HG03064 (cell line): Measurements from ENCODE around the gene PKMYT1.

Experiments
- ATAC-seq: cut with Tn5 transposase; IDR thresholded peaks from one replicate; pipeline ENCODE4 v1.9.1; 2021; ENCODE audit warnings: low read depth; ENCODE audit not compliant: unreplicated experiment

PKMYT1 gene

GRCh38 chr16:3001316-3001715 is 21.1 kb upstream of the PKMYT1 start:
- ATAC-seq, result no peak

- ATAC-seq, result no peak
Observed at GRCh38 chr16:3000540-3000939, 20.3 kb upstream of the PKMYT1 start.

- ATAC-seq, result no peak
Observed at GRCh38 chr16:2999929-3000328, 19.7 kb upstream of the PKMYT1 start.

GRCh38 chr16:2996298-2996697 is 16.1 kb upstream of the PKMYT1 start:
- no peak for ATAC-seq

- ATAC-seq, result no peak
Observed at GRCh38 chr16:2992383-2993081, 12.3 kb upstream of the PKMYT1 start.

- ATAC-seq, result no peak
Observed at GRCh38 chr16:2991566-2992261, 11.5 kb upstream of the PKMYT1 start.

GRCh38 chr16:2990891-2991290 is 10.6 kb upstream of the PKMYT1 start:
- ATAC-seq, result no peak

GRCh38 chr16:2988590-2989099 is 8.4 kb upstream of the PKMYT1 start:
- ATAC-seq, result no peak

GRCh38 chr16:2987833-2988232 is 7.6 kb upstream of the PKMYT1 start:
- ATAC-seq, result no peak

- no peak for ATAC-seq
Observed at GRCh38 chr16:2987286-2987685, 7.0 kb upstream of the PKMYT1 start.

GRCh38 chr16:2986623-2987188 is 6.5 kb upstream of the PKMYT1 start:
- ATAC-seq, result no peak

- no peak for ATAC-seq
Observed at GRCh38 chr16:2985893-2986355, 5.7 kb upstream of the PKMYT1 start.

- no peak for ATAC-seq
Observed at GRCh38 chr16:2985462-2985861, 5.2 kb upstream of the PKMYT1 start.

- no peak for ATAC-seq
Observed at GRCh38 chr16:2983706-2984136, 3.5 kb upstream of the PKMYT1 start.

GRCh38 chr16:2982402-2982801 is 2.2 kb upstream of the PKMYT1 start:
- no peak for ATAC-seq

GRCh38 chr16:2981899-2982250 is 1.6 kb upstream of the PKMYT1 start:
- ATAC-seq, result no peak

GRCh38 chr16:2981177-2981898 is 1.1 kb upstream of the PKMYT1 start:
- ATAC-seq, result no peak

GRCh38 chr16:2979669-2980226 is 498 bp downstream of the PKMYT1 start:
- no peak for ATAC-seq

GRCh38 chr16:2977440-2977839 is 2.8 kb downstream of the PKMYT1 start:
- no peak for ATAC-seq

GRCh38 chr16:2976673-2977072 is 3.6 kb downstream of the PKMYT1 start:
- ATAC-seq, result no peak

GRCh38 chr16:2976201-2976600 is 4.0 kb downstream of the PKMYT1 start:
- no peak for ATAC-seq
